MM.1S (cell line): ENCODE results near the gene SMIM35.

ENCODE experiments used
- DNase-seq: peaks from one replicate; pipeline ENCODE4 v3.0.0-alpha.2; 2015
- H2AFZ ChIP-seq: fragments of 300-600 bp; sonication (generic); 2 replicates; pipeline ENCODE4 v1.6.0; 2016; ENCODE audit warnings: antibody characterized with exemption, low read length
- H3F3A ChIP-seq: fragments of 300-600 bp; sonication (generic); 2 replicates; pipeline ENCODE4 v1.6.1; 2016; ENCODE audit warnings: mild to moderate bottlenecking, antibody characterized with exemption, low read length, moderate library complexity, mixed read lengths; ENCODE audit not compliant: insufficient read depth
- H3K27ac ChIP-seq: fragments of 300-600 bp; sonication (generic); 2 replicates; pipeline ENCODE4 v1.5.1; 2016; ENCODE audit warnings: mild to moderate bottlenecking, low read length
- H3K27me3 ChIP-seq: fragments of 300-600 bp; sonication (generic); replicated peaks from 2 replicates; pipeline ENCODE4 v1.6.0; 2016; ENCODE audit warnings: low read length; ENCODE audit not compliant: insufficient read depth
- H3K36me3 ChIP-seq: fragments of 300-600 bp; sonication (generic); replicated peaks from 2 replicates; pipeline ENCODE4 v1.6.1; 2016; ENCODE audit warnings: mild to moderate bottlenecking, low read length, mixed read lengths; ENCODE audit not compliant: insufficient read depth
- H3K4me1 ChIP-seq: fragments of 300-600 bp; sonication (generic); 2 replicates; pipeline ENCODE4 v1.6.1; 2016; ENCODE audit warnings: low read length, mixed read lengths
- H3K4me2 ChIP-seq: fragments of 300-600 bp; sonication (generic); 2 replicates; pipeline ENCODE4 v1.6.0; 2016; ENCODE audit warnings: low read depth, low read length
- H3K4me3 ChIP-seq: fragments of 300-600 bp; sonication (generic); 2 replicates; pipeline ENCODE4 v1.5.1; 2016; ENCODE audit warnings: low read length, mixed read lengths
- H3K79me2 ChIP-seq: fragments of 300-600 bp; sonication (generic); 2 replicates; pipeline ENCODE4 v1.6.1; 2016; ENCODE audit warnings: mixed run types, low read length, mixed read lengths
- H3K9ac ChIP-seq: fragments of 300-600 bp; sonication (generic); 2 replicates; pipeline ENCODE4 v1.6.1; 2016; ENCODE audit warnings: low read length, mixed read lengths
- H3K9me2 ChIP-seq: fragments of 300-600 bp; sonication (generic); replicated peaks from 2 replicates; pipeline ENCODE4 v1.6.1; 2016; ENCODE audit warnings: mild to moderate bottlenecking, low read length, mixed read lengths; ENCODE audit not compliant: insufficient read depth
- H3K9me3 ChIP-seq: fragments of 300-600 bp; sonication (generic); replicated peaks from 2 replicates; pipeline ENCODE4 v1.6.1; 2016; ENCODE audit warnings: mild to moderate bottlenecking, low read length, mixed read lengths; ENCODE audit not compliant: insufficient read depth
- H4K20me1 ChIP-seq: fragments of 300-600 bp; sonication (generic); 2 replicates; pipeline ENCODE4 v1.6.1; 2016; ENCODE audit warnings: mild to moderate bottlenecking, low read length, moderate library complexity, mixed read lengths; ENCODE audit not compliant: insufficient read depth
- EZH2 ChIP-seq: fragments of 300-600 bp; sonication (generic); optimal IDR thresholded peaks from 2 replicates; pipeline ENCODE3; 2017; ENCODE audit warnings: low read depth, mild to moderate bottlenecking, antibody characterized with exemption, low read length, mixed read lengths
- EZH2phosphoT487 ChIP-seq: fragments of 300-600 bp; sonication (generic); IDR thresholded peaks from 2 replicates; pipeline ENCODE4 v1.6.1; 2018; ENCODE audit warnings: antibody characterized with exemption, low read length
- TF ChIP-seq, protein P1 (sequence below): fragments of 300-600 bp; sonication (generic); IDR thresholded peaks from 2 replicates; pipeline ENCODE4 v1.5.1; 2016; ENCODE audit warnings: antibody characterized with exemption, low read length, mixed read lengths

SMIM35 gene

DNA sequence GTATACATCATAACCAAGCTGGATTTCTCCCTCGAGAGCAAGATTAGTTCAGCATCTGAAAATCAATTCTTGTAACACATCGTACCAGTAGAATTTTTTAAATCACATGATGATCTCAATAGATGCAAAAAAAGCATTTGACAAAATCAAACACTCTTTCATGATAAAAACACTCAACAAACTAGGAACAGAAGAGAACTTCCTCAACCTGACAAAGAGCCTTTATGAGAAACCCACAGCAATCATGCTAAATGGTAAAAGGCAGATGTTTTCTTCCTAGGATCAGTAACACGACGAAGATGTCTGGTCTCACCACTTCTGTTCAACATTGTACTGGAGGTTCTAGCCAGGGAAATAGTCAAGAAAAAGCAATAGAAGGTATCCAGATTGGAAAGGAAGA lies 44.0 kb downstream of the SMIM35 start:
- no peaks in the 10 kb centered on the region for H3K79me2 ChIP-seq
- TF ChIP-seq EZH2phosphoT487 (no peak), EZH2 (no peak)
- TF ChIP-seq, protein P1, sequence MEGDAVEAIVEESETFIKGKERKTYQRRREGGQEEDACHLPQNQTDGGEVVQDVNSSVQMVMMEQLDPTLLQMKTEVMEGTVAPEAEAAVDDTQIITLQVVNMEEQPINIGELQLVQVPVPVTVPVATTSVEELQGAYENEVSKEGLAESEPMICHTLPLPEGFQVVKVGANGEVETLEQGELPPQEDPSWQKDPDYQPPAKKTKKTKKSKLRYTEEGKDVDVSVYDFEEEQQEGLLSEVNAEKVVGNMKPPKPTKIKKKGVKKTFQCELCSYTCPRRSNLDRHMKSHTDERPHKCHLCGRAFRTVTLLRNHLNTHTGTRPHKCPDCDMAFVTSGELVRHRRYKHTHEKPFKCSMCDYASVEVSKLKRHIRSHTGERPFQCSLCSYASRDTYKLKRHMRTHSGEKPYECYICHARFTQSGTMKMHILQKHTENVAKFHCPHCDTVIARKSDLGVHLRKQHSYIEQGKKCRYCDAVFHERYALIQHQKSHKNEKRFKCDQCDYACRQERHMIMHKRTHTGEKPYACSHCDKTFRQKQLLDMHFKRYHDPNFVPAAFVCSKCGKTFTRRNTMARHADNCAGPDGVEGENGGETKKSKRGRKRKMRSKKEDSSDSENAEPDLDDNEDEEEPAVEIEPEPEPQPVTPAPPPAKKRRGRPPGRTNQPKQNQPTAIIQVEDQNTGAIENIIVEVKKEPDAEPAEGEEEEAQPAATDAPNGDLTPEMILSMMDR, result no peak
- H3K27ac ChIP-seq, result no peak overlapping the region
- H3K9me3 ChIP-seq, result no peaks in the 10 kb centered on the region
- no peak for DNase-seq
- H3K27me3 ChIP-seq, result no peaks in the 10 kb centered on the region
- H2AFZ ChIP-seq, result no peak overlapping the region
- no peaks in the 10 kb centered on the region for H4K20me1 ChIP-seq
- no peak overlapping the region for H3K4me3 ChIP-seq
- H3K4me1 ChIP-seq, result no peaks in the 10 kb centered on the region
- H3K36me3 ChIP-seq, result no peaks in the 10 kb centered on the region
- H3F3A ChIP-seq, result no peaks in the 10 kb centered on the region
- no peak overlapping the region for H3K4me2 ChIP-seq
- H3K9ac ChIP-seq, result no peak overlapping the region
- no peaks in the 10 kb centered on the region for H3K9me2 ChIP-seq

DNA sequence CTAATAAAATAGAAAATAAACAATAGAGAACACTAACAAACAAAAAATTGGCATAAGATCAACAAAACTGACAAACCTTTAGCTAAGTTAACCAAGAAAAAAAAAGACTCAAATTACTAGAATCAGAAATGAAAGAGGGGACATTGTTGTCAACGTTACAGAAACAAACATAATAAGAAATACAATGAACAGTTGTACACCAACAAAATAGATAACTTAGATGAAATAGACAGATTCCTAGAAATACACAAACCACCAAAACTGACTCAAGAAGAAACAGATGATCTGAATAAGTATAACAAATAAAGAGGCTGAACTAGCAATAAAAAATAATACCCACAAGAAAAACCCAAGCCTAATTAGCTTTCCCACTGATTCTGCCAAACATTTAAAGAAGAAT lies 44.6 kb downstream of the SMIM35 start:
- Histone ChIP-seq H3K4me2 (no peak overlapping the region), H3K27me3 (no peaks in the 10 kb centered on the region), H3K9me3 (no peaks in the 10 kb centered on the region), H3K9ac (no peak overlapping the region), H3K4me3 (no peak overlapping the region), H3K4me1 (no peaks in the 10 kb centered on the region), H3F3A (no peaks in the 10 kb centered on the region), H2AFZ (no peak overlapping the region), H4K20me1 (no peaks in the 10 kb centered on the region), H3K79me2 (no peaks in the 10 kb centered on the region), H3K36me3 (no peaks in the 10 kb centered on the region), H3K9me2 (no peaks in the 10 kb centered on the region), H3K27ac (no peak overlapping the region)
- no peak for TF ChIP-seq EZH2phosphoT487
- TF ChIP-seq, protein P1, result no peak
- DNase-seq, result no peak

DNA sequence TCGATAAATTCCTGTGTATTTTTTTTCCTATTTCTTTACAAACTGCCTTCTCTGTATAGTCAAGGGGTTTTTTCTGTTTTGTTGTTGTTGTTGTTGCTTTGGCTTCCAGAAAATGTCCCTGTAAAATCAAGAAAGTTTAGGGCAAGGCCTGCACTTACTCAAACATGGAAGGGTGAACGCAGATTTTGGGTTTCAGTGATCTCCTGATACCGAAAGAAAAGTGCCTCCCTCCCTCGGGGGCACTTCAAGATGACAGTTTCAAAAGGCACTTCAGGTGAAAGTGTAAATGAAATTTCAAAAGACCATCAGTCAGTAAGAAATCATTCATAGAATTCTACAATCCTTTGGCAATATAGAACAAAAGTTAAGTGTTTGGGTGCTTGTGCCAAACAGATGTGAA lies 53.3 kb downstream of the SMIM35 start:
- Histone ChIP-seq H3K9me2 (no peaks in the 10 kb centered on the region), H3K27me3 (0 out of 2 replicates have a peak, but pooled peaks cover under 1% of the 10 kb centered on the region), H3K4me3 (no peak overlapping the region), H3K27ac (no peak overlapping the region), H3K79me2 (no peaks in the 10 kb centered on the region), H3F3A (no peaks in the 10 kb centered on the region), H3K9me3 (no peaks in the 10 kb centered on the region), H3K4me2 (no peak overlapping the region), H2AFZ (no peak overlapping the region), H4K20me1 (no peaks in the 10 kb centered on the region), H3K36me3 (no peaks in the 10 kb centered on the region), H3K9ac (no peak overlapping the region), H3K4me1 (no peaks in the 10 kb centered on the region)
- peak; percentile 27 for DNase-seq
- TF ChIP-seq EZH2, result no peak
- TF ChIP-seq, protein P1, result no peak
- TF ChIP-seq EZH2phosphoT487, result no peak

DNA sequence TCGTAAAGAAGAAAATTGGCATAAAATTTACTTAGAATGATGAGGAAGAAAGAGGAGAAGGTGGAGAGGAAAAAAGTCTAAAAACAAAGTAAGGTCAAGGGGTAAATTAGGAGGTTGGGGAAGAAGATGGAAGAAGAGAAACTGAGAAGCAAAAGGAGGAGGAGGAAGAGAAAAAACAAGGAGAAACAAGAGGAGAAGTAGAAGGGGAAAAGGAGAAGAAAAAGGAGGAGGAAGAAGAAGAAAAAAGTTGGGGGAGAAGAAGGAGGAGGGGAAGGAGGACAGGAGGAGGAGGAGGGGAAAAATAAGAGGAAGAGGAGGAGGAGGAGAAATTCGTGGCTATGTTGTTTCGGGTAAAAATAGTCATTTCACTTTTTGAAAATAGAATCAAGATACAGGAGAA lies 58.1 kb downstream of the SMIM35 start:
- Histone ChIP-seq H4K20me1 (no peaks in the 10 kb centered on the region), H2AFZ (no peak overlapping the region), H3K79me2 (no peaks in the 10 kb centered on the region), H3K9me2 (no peaks in the 10 kb centered on the region), H3K36me3 (no peaks in the 10 kb centered on the region), H3K4me3 (no peak overlapping the region), H3K27ac (no peak overlapping the region), H3K4me1 (no peaks in the 10 kb centered on the region), H3K9ac (no peak overlapping the region), H3K9me3 (no peaks in the 10 kb centered on the region), H3K27me3 (peaks cover 4% of the 10 kb centered on the region; the same call in 1 of the 2 replicates), H3F3A (no peaks in the 10 kb centered on the region), H3K4me2 (no peak overlapping the region)
- TF ChIP-seq, protein P1, result no peak
- TF ChIP-seq EZH2 (no peak), EZH2phosphoT487 (no peak)
- no peak for DNase-seq
